Ovary (tissue), 3 donors: ENCODE data around the gene IQCM.

Experiments used
- CTCF ChIP-seq, 3 donors: fragments of 450-650 bp in 2 of 3; fragments of 200-600 bp in 1 of 3; IDR thresholded peaks; one replicate each; pipeline versions ENCODE4 v1.5.1 to v1.8.0; 2016 to 2022; ENCODE audit warnings: antibody characterized with exemption in 3 of 3, mild to moderate bottlenecking in 1 of 3
- EP300 ChIP-seq: sonication (generic); formaldehyde crosslinking; IDR thresholded peaks from one replicate; pipeline ENCODE4 v1.6.1; 2017; ENCODE audit warnings: antibody characterized with exemption
- POLR2A ChIP-seq: fragments of 450-650 bp; IDR thresholded peaks from one replicate; pipeline ENCODE4 v1.6.1; 2017; ENCODE audit warnings: antibody characterized with exemption, mild to moderate bottlenecking, moderate library complexity
- donor health status: DM: no; HTN: no; CAD: no.

- TF ChIP-seq CTCF (IDR thresholded peaks at IDR 0.05) = no peak
- TF ChIP-seq POLR2A = no peak
- TF ChIP-seq EP300 = no peak
Observed at GRCh38 chr4:149719806-149720205, 95.8 kb downstream of the IQCM start.
